ENCODE data around the gene CD300E. TPM values are rescaled to one million over a fixed set of nuclear protein-coding genes. Genes with fewer than 3 reads are reported as not detected.

CD300E gene
- total RNA-seq, 1 experiment from 2014 or later, result not detected

DNA sequence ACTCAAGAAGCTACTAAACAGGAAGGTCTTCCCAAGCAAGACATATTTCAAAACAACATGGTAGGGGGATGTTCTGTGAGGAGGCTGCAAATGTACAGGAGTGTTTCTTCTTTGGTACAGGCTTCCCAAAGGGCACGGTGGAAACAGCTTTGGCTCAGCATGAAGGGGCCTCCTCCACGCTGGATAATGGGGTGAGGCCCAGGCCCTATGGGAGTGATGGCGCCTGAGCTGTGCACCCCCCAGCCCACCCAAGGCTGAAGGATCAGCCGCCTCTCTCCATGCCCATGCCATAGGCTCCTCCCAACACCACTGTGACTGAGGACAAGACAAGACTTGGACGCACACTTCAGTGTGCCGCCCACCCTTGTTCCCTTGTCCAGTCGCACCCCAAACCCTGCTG, 6.8 kb downstream of the CD300E start:
- BruUV-seq (replicated peaks), result no TSS peak
- H3K36me3 Mint-ChIP-seq (ENCODE audit: insufficient read depth, unreplicated experiment), result no peaks in the 10 kb centered on the region
- no peak for DNase-seq
- no peaks in the 10 kb centered on the region for H3K4me1 Mint-ChIP-seq (ENCODE audit: low read depth, unreplicated experiment)
- intact Hi-C loops (cut with micrococcal nuclease; ENCODE audit: unreplicated experiment), result no loop called here
- no peaks in the 10 kb centered on the region for H3K9me3 Mint-ChIP-seq (ENCODE audit: low read depth, unreplicated experiment)
- TF ChIP-seq, protein P1, sequence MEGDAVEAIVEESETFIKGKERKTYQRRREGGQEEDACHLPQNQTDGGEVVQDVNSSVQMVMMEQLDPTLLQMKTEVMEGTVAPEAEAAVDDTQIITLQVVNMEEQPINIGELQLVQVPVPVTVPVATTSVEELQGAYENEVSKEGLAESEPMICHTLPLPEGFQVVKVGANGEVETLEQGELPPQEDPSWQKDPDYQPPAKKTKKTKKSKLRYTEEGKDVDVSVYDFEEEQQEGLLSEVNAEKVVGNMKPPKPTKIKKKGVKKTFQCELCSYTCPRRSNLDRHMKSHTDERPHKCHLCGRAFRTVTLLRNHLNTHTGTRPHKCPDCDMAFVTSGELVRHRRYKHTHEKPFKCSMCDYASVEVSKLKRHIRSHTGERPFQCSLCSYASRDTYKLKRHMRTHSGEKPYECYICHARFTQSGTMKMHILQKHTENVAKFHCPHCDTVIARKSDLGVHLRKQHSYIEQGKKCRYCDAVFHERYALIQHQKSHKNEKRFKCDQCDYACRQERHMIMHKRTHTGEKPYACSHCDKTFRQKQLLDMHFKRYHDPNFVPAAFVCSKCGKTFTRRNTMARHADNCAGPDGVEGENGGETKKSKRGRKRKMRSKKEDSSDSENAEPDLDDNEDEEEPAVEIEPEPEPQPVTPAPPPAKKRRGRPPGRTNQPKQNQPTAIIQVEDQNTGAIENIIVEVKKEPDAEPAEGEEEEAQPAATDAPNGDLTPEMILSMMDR (IDR thresholded peaks at IDR 0.05; ENCODE audit: unreplicated experiment), result no peak
- H3K27ac Mint-ChIP-seq (ENCODE audit: unreplicated experiment), result no peak overlapping the region
- peaks cover 72% of the 10 kb centered on the region for H3K27me3 Mint-ChIP-seq (ENCODE audit: unreplicated experiment)
- CTCF ChIA-PET, result no interaction called here
- no peak overlapping the region for H3K4me3 Mint-ChIP-seq (ENCODE audit: low read depth, unreplicated experiment)

DNA sequence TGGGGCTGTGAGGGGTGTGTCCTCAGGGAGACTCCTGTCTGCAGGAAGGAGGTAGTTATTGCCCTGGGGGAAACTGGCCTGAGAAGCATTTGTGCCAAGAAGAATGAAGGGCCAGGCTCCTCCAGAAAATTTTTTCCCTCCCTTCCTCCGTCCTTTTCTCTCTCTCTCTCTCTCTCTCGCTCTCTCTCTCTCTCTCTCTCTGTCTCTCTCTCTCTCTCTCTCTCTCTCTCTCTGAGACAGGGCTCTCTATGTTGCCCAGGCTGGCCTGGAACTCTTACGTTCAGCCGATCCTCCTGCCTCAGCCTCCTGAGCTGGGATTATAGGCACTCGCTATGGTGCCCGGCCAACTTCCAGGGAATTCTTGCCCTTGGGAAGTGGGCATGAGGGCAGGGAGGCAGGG, 11.5 kb downstream of the CD300E start:
- intact Hi-C loops (cut with micrococcal nuclease; ENCODE audit: unreplicated experiment), result no loop called here
- CTCF ChIA-PET, result interaction anchor here (0.7 kb wide), 1 partner anchor 148 kb away, joined by 4 read pairs; no protein-coding TSS in a partner anchor
- Mint-ChIP-seq H3K4me3 (ENCODE audit: low read depth, unreplicated experiment) (no peak overlapping the region), H3K27ac (ENCODE audit: unreplicated experiment) (no peak overlapping the region), H3K4me1 (ENCODE audit: low read depth, unreplicated experiment) (no peaks in the 10 kb centered on the region), H3K27me3 (ENCODE audit: unreplicated experiment) (peaks cover 26% of the 10 kb centered on the region), H3K9me3 (ENCODE audit: low read depth, unreplicated experiment) (no peaks in the 10 kb centered on the region), H3K36me3 (ENCODE audit: insufficient read depth, unreplicated experiment) (no peaks in the 10 kb centered on the region)
- DNase-seq, result no peak
- BruUV-seq (replicated peaks), result no TSS peak
- TF ChIP-seq, protein P1 (IDR thresholded peaks at IDR 0.05; ENCODE audit: unreplicated experiment), result no peak

DNA sequence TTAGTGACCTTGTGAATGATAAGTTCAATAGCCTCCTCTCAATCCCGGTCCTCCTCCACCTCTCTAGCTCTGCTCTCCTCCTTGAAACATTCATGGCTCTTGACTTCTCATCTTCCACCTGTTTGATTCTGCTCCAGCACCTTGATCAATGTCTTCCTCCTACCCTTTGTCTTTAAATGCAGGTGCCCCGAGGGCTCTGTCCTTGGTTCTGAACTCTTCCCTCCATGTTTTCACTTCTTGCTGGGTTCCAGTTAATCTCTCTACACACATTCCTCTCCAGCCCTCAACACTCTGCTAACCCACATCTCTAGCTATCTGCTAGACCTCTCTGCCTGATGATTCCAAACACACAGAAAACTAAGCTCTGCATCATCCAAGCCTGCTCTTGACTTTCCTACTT, 13.4 kb downstream of the CD300E start:
- DNase-seq, result no peak
- CTCF ChIA-PET, result no interaction called here
- intact Hi-C loops (cut with micrococcal nuclease; ENCODE audit: unreplicated experiment), result no loop called here
- no TSS peak for BruUV-seq (replicated peaks)
- H3K4me3 Mint-ChIP-seq (ENCODE audit: low read depth, unreplicated experiment), result no peak overlapping the region
- peaks cover 7% of the 10 kb centered on the region for H3K27me3 Mint-ChIP-seq (ENCODE audit: unreplicated experiment)
- H3K27ac Mint-ChIP-seq (ENCODE audit: unreplicated experiment), result no peak overlapping the region
- H3K4me1 Mint-ChIP-seq (ENCODE audit: low read depth, unreplicated experiment), result no peaks in the 10 kb centered on the region
- H3K36me3 Mint-ChIP-seq (ENCODE audit: insufficient read depth, unreplicated experiment), result no peaks in the 10 kb centered on the region
- TF ChIP-seq, protein P1 (IDR thresholded peaks at IDR 0.05; ENCODE audit: unreplicated experiment), result no peak
- no peaks in the 10 kb centered on the region for H3K9me3 Mint-ChIP-seq (ENCODE audit: low read depth, unreplicated experiment)

DNA sequence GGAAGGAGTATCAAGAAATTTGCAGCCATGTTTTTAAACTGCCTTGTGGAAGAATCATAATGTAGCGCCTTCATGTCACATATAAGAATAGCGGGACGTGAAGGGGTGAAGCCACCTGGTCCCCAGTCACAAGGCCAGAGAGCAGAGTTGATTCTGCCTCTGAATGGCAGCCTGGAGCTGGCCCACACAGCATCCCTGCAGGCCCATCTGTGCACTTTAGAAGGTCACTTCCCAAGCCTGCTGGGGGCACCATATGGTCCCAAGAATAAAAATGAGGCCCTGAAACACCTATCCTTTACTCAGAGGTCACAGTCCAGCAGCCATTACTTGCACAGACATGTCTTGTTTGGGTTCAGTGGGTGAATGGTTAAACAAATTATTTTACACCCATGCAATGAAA, 15.0 kb downstream of the CD300E start:
- Mint-ChIP-seq H3K27me3 (ENCODE audit: unreplicated experiment) (peaks cover 6% of the 10 kb centered on the region), H3K4me3 (ENCODE audit: low read depth, unreplicated experiment) (no peak overlapping the region), H3K36me3 (ENCODE audit: insufficient read depth, unreplicated experiment) (no peaks in the 10 kb centered on the region), H3K9me3 (ENCODE audit: low read depth, unreplicated experiment) (no peaks in the 10 kb centered on the region), H3K4me1 (ENCODE audit: low read depth, unreplicated experiment) (no peaks in the 10 kb centered on the region), H3K27ac (ENCODE audit: unreplicated experiment) (no peak overlapping the region)
- intact Hi-C loops (cut with micrococcal nuclease; ENCODE audit: unreplicated experiment), result no loop called here
- CTCF ChIA-PET, result no interaction called here
- TF ChIP-seq, protein P1 (IDR thresholded peaks at IDR 0.05; ENCODE audit: unreplicated experiment), result no peak
- BruUV-seq (replicated peaks), result no TSS peak
- DNase-seq, result no peak
